Inflammatory macrophage (primary cell): ENCODE results near the gene DOK3.

ENCODE experiments used
- DNase-seq, 2 donors: peaks; one replicate each; pipeline ENCODE4 v3.0.0-alpha.2; 2020 to 2022

DOK3 gene

GRCh38 chr5:177462021-177462670 lies 47.5 kb downstream of the DOK3 start:
- peak; percentile 73 to 85 for DNase-seq

DNA sequence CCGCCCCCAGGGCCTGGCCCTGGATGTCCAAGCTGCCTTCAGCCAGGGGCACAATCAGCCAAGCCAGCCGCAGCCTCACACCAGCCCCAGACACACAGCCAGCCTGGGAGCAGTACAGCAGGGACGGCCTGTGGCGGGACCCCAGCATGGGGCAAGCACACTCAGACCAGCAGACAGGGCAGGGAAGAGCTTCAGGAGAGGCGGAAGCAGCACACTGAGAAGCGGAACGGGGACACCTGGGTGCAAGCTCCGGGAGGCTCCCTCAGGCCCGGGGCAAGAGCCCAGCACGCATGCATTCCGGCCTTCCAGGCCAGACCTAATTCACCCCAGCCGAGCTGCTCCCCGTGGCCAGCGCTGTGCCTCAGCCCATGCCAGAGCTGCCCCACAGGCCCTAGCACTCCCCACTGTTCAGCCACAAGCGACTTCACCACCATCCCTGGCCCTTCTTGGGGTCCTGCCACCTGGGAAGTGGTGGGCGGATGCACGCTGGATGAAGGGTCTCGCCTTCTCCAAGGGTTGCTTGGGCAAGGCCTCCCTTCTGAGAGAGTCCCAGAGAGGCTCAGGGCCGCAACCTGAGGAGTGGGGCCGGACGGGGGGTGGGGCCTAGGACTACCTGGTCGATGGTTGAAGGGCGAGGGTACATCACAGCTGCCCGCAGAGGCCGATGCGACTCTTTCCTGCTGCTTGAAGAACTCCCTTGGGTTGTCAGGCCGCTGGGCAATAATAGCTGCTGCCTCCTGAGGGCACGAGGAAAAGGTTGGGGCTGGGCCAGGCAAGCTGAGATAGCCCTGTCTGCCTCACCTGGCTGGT lies 49.6 kb downstream of the DOK3 start:
- no peak for DNase-seq

DNA sequence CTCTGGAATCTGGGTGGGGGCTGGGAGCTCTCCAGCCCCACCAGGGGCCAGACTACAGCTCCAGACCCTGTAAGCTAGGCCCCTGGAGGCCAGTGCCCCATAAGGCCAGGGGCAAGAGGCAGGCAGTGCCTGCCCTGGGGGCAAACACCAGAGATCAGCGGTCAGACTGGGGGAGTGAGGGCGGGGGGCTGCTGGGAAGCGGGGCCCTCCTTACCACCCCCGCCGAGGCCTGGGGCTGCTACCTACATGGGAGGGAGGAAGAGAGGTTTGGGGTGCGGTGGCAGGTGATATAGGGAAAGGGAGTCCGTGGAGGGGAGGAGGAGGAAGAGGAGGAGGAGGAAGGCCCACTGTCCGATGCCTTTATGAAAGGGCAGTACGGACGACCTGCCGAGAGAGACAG lies 50.3 kb downstream of the DOK3 start:
- no peak for DNase-seq

- DNase-seq, result no peak
Measured at GRCh38 chr5:177458912-177459350, 50.7 kb downstream of the DOK3 start.

- DNase-seq, result no peak
Measured at GRCh38 chr5:177457852-177458681, 51.6 kb downstream of the DOK3 start.

DNA sequence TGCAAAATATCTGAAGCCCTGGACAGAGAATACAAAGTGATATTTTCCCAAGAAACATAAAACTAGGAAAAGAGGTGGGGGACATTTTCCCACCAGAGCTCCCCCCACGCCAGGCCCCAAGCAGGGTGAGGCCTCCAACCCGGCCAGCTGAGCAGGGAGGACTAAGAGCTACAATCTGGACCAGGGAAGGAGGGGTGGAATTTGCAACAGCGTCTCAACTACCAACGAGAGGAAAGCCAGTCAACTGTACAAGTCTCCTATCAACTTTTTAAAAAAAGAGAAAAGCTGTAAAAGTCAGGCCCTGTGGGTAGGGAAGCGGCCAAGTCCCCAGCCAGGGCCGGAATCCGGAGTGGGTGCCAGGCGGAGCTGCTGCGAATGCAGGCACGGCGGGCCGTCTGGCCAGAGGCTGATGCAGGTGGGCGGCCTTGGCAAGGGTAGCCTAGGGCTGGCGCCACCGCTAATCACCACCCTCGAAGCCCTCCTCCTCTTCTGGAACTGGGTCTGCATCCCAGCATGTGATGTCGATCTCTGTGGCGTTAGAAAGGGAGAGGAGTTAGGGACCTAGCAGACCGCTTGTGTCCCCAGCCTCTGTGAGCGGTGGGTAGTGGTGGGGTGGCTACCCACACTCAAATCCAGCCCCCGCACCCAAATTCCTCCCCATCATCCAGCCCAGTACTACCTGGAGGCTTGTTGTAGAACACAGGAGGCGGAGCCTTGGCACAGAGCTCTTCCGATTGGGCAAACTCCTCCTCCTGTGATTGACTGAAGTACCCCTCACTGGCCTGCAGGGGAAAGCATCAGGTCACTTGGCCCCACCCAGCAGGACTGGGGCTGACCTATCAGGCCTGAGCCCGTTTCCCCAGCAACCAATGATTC lies 52.4 kb downstream of the DOK3 start:
- peak; percentile 95 to 96 for DNase-seq

- DNase-seq, result no peak
Measured at GRCh38 chr5:177456591-177456964, 53.0 kb downstream of the DOK3 start.

DNA sequence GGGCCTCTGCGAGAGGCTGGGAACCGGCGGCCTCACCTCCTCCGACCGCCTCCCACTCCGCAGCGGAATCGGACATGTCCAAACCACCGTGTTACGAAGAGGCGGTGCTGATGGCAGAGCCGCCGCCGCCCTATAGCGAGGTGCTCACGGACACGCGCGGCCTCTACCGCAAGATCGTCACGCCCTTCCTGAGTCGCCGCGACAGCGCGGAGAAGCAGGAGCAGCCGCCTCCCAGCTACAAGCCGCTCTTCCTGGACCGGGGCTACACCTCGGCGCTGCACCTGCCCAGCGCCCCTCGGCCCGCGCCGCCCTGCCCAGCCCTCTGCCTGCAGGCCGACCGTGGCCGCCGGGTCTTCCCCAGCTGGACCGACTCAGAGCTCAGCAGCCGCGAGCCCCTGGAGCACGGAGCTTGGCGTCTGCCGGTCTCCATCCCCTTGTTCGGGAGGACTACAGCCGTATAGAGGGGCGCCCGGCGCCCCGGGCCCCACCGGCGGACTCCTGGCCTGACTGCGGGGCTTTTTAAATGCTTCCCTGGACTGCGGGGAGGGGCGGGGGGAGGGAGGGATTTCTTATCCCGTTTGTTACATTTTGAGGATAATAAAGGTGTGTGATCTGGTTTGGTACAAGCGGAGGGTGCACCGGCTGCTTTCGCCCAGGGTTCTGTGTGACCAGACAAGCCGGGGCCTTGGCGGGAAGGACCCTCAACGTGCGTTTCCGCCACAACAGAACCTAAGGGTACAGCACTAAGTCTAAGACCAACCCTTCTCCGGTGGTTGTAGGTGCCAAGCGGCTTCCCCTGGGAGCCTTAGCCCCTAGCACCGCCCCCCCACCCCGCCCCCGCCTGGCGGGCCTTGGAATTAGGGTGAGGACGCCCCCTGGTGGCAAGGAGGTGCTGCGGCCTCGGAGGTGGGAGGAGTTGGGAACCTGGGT lies 53.7 kb downstream of the DOK3 start:
- DNase-seq, result peak; percentile 82 to 85

GRCh38 chr5:177455036-177455660 lies 54.5 kb downstream of the DOK3 start:
- DNase-seq, result no peak

DNA sequence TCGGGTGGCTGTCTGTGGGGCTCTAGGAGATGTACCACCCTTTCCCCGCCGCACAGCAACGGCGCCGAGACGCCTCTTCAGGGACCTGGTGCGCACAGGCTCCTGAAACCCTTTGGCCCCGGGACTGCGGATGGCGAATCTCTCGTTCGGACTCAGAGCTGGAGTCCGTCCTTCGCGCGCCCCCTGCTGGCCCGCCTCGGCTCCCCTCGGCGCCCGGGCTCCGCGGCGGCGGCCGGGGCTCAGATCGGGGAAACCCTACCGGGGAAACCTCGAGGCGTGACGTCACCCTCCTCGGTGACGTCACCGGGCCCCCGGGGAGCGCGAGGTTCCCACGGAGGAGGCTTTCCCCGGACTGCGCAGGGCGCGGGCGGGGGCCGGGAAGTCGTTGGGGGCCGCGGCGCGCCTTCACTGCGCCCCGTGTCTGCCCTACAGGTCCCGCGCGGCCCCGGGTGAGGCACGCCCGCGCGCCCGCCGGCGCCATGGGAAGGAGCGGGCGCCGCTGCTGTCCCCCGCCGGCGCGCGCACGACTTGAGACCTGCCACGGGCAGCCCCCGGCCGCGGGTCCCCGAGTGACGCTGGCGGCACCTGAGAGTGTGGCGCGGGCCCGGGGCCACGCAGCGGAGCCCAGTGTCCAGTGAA lies 55.1 kb downstream of the DOK3 start:
- peak; percentile 89 to 91 for DNase-seq

DNA sequence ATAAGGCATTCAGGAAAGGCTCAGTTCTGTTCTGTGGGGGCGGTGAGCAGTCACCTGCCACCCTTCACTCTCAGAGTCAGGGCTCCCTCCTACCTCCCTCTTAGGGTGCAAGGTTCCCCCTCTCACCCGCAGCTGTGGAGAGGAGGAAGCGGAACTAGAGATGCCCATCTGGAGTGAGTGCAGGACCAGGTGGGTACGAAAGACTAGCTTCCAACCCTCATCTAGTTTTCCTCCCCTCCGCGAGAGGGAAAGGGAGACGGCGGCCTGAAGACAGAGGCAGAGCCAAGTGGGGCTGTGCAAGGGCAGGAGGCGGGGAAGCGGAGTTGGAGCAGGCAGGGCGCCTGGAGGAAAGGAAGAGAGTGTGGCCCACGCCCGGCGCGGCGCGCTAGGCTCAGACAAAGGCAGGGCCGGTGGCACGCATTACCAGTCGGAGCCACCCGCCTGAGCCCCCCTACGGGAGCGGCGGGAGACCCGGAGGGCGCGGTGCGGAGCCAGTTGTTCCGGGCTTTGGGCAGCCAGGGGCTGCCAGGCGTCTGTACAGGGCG lies 55.7 kb downstream of the DOK3 start:
- no peak for DNase-seq

GRCh38 chr5:177452688-177453638 lies 56.7 kb downstream of the DOK3 start:
- DNase-seq, result no peak
